Stomach (tissue), 9 donors: ENCODE data around the gene BRAF. TPM values are rescaled to one million over a fixed set of nuclear protein-coding genes. Genes with fewer than 3 reads are reported as not detected.

Source experiments
- DNase-seq, 2 donors: peaks; one replicate each; pipeline versions ENCODE4 v3.0.0 to v3.0.0-alpha.2; 2013 to 2019
- H3K27ac ChIP-seq, 5 donors: fragments of 200-600 bp in 4 of 5; sonication (generic) in 4 of 5; one replicate each; pipeline ENCODE4 v1.5.1; 2013 to 2019; ENCODE audit warnings: mild to moderate bottlenecking in 1 of 5, moderate library complexity in 1 of 5
- H3K27me3 ChIP-seq, 3 donors: fragments of 200-600 bp; sonication (generic); one replicate each; pipeline ENCODE4 v1.5.1; 2017 to 2019; ENCODE audit warnings: mixed run types in 1 of 3
- H3K36me3 ChIP-seq, 4 donors: fragments of 200-600 bp; sonication (generic); 1 replicate in 3 of 4; 2 replicates in 1 of 4; pipeline ENCODE4 v1.5.1; 2016 to 2019
- H3K4me1 ChIP-seq, 4 donors: fragments of 200-600 bp; sonication (generic); one replicate each; pipeline ENCODE4 v1.5.1; 2016 to 2019
- H3K4me3 ChIP-seq, 4 donors: fragments of 200-600 bp; sonication (generic) in 3 of 4; one replicate each; pipeline ENCODE4 v1.5.1; 2016 to 2019; ENCODE audit warnings: mild to moderate bottlenecking in 1 of 4
- H3K9me3 ChIP-seq, 4 donors: fragments of 200-600 bp; sonication (generic); one replicate each; pipeline ENCODE4 v1.5.1; 2016 to 2019
- EP300 ChIP-seq: sonication (generic); formaldehyde crosslinking; IDR thresholded peaks from one replicate; pipeline ENCODE4 v1.6.1; 2017; ENCODE audit warnings: antibody characterized with exemption
- POLR2A ChIP-seq, 4 donors: fragments of 450-650 bp; IDR thresholded peaks; one replicate each; pipeline ENCODE4 v1.6.1; 2016; ENCODE audit warnings: antibody characterized with exemption in 4 of 4, control low read depth in 2 of 4, mild to moderate bottlenecking in 1 of 4, moderate library complexity in 1 of 4
- POLR2AphosphoS5 ChIP-seq, 3 donors: sonication (generic); formaldehyde crosslinking; IDR thresholded peaks; one replicate each; pipeline ENCODE4 v1.6.1; 2016; ENCODE audit warnings: antibody characterized with exemption in 3 of 3
- WGBS, 5 donors: extraction: QIAGEN DNeasy Blood & Tissue Kit in 3 of 5; methylation state at CpG; one replicate each; pipeline versions ENCODE4 v1.1.5 to v1.1.7; 2013 to 2018; 5-methylcytosine and 5-hydroxymethylcytosine counted together
- intact Hi-C: fragments of 100-400 bp; cut with DNase I; formaldehyde crosslinking; loops from one replicate; pipeline ENCODE4 v1.15.1; 2023; ENCODE audit warnings: low total_unique reads
- polyA plus RNA-seq, 3 donors: library from polyadenylated mRNA; stranded (reverse); fragments of 200-250 nt; gene quantifications; one replicate each; pipeline ENCODE4 v1.2.3, GENCODE V29; 2013
- total RNA-seq, 5 donors: library from RNA; depleted of rRNA; stranded (reverse); fragments of >200 nt; gene quantifications; one replicate each; pipeline versions ENCODE4 v1.1.0 to v1.2.3, GENCODE V29; 2014 to 2016
- TF ChIP-seq, protein P1 (sequence below), 7 experiments: fragments of 450-650 bp in 4 of 7; fragments of 200-600 bp in 3 of 7; sonication (generic) in 3 of 7; IDR thresholded peaks; one replicate each; pipeline ENCODE4 v1.5.1; 2016 to 2019; ENCODE audit warnings: antibody characterized with exemption in 7 of 7, control low read depth in 2 of 7, mild to moderate bottlenecking in 1 of 7
- donor health status: healthy with polysubstance abuse.
- donor health status: Bipolar disorder and iron deficiency.
- donor health status: healthy.

Gene BRAF
- total and polyA plus RNA-seq, 8 donors: 3.9 to 105 (median 33.3) TPM

DNA sequence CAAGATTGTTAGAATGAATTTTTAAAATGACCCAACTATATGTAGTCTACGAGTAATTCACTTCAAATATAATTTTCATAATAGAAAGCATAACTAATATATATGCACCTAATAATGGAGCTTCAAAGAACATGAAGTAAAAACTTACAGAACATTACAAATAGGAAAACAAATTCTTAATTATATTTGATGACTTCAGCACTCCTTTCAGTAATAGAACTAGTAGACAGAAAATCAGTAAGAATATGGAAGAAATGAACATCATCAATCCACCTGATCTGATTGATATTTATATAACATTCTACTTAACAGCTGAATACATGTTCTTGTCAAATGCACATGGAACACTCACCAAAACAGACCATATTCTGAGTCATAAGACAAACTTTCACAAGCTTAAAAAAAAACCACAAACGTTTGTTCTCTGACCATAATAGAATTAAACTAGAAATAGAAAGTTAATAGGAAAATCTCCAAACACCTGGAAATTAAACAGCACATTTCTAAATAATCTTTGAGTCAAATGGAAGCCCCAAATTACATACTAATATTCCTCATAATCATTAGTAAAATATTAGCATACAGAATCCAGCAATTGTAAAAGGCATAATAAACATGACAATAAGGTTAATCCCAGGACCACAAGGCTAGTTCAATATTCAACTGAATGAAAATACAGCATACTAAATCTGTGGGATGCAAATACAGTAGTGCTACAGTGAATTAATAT, 48.0 kb downstream of the BRAF start:
- Histone ChIP-seq H3K36me3 (no peaks in the 10 kb centered on the region), H3K27me3 (no peaks in the 10 kb centered on the region), H3K9me3 (no peaks in the 10 kb centered on the region), H3K4me1 (peaks cover 0 to 29% (median 8%) of the 10 kb centered on the region in 4 donors), H3K4me3 (no peak overlapping the region), H3K27ac (no peak overlapping the region)
- WGBS, 5 donors: 45 to 51% (median 48%) methylated on average over 2 of the region's 2 CpGs
- no peak for DNase-seq
- TF ChIP-seq POLR2A (IDR thresholded peaks at IDR 0.05) (no peak), POLR2AphosphoS5 (IDR thresholded peaks at IDR 0.05) (no peak), EP300 (no peak)
- TF ChIP-seq, protein P1, sequence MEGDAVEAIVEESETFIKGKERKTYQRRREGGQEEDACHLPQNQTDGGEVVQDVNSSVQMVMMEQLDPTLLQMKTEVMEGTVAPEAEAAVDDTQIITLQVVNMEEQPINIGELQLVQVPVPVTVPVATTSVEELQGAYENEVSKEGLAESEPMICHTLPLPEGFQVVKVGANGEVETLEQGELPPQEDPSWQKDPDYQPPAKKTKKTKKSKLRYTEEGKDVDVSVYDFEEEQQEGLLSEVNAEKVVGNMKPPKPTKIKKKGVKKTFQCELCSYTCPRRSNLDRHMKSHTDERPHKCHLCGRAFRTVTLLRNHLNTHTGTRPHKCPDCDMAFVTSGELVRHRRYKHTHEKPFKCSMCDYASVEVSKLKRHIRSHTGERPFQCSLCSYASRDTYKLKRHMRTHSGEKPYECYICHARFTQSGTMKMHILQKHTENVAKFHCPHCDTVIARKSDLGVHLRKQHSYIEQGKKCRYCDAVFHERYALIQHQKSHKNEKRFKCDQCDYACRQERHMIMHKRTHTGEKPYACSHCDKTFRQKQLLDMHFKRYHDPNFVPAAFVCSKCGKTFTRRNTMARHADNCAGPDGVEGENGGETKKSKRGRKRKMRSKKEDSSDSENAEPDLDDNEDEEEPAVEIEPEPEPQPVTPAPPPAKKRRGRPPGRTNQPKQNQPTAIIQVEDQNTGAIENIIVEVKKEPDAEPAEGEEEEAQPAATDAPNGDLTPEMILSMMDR (IDR thresholded peaks at IDR 0.05): no peak
- intact Hi-C loops: no loop called here

DNA sequence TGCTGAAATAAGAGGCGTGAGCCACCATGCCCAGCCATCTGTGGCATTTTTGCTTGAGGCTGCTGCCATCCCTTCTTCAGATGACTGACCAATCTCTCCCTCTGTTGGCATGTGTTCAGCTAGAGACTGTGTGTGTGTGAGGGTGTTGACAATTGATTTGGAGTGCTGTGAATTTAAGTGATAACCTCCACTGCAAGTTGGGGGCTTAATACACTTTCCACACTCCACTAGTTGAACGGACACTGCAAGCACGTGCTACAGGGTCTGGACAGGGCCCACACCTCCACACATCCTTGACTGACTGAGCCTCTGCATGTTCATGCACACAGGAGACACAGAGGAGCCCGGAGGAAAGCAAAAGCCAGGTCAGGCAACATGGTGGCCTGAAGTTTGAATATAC, 51.3 kb downstream of the BRAF start:
- Histone ChIP-seq H3K9me3 (no peaks in the 10 kb centered on the region), H3K4me3 (no peak overlapping the region), H3K36me3 (no peaks in the 10 kb centered on the region), H3K4me1 (peaks cover 0 to 37% (median 21%) of the 10 kb centered on the region in 4 donors), H3K27me3 (no peaks in the 10 kb centered on the region), H3K27ac (no peak overlapping the region)
- TF ChIP-seq POLR2A (IDR thresholded peaks at IDR 0.05) (no peak), POLR2AphosphoS5 (IDR thresholded peaks at IDR 0.05) (no peak), EP300 (no peak)
- TF ChIP-seq, protein P1 (IDR thresholded peaks at IDR 0.05): no peak
- intact Hi-C loops: no loop called here
- 74 to 80% (median 79%) methylated on average over 3 to 4 of the region's 4 CpGs for WGBS, 5 donors
- no peak for DNase-seq

DNA sequence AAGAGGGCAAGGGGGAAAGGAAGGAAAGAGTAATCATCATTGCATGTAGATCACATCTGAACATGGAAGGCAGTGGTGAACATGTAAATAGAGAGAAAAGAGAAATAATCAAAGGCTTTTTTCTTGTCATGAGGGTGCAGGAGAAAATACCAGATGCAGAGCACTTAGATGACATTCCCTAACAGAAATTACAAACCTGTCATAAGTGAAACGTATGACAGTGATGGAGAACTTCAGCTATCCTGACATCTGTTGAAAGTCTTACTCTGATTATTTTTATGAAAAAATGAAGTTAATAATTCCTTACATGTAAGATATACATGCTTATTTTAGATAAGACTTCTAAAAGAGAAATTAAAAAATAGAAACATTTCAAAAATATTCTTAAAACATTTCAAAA, 54.7 kb downstream of the BRAF start:
- no peaks in the 10 kb centered on the region for H3K9me3 ChIP-seq
- H3K27ac ChIP-seq: no peak overlapping the region
- H3K4me1 ChIP-seq: peaks cover 0 to 24% (median 14%) of the 10 kb centered on the region in 4 donors
- intact Hi-C loops: no loop called here
- 32 to 59% (median 44%) methylated on average over 1 of the region's 1 CpG for WGBS, 5 donors
- TF ChIP-seq POLR2AphosphoS5 (IDR thresholded peaks at IDR 0.05) (no peak), POLR2A (IDR thresholded peaks at IDR 0.05) (no peak), EP300 (no peak)
- TF ChIP-seq, protein P1 (IDR thresholded peaks at IDR 0.05): no peak
- H3K4me3 ChIP-seq: no peak overlapping the region
- no peaks in the 10 kb centered on the region for H3K27me3 ChIP-seq
- H3K36me3 ChIP-seq: no peaks in the 10 kb centered on the region
- no peak for DNase-seq

DNA sequence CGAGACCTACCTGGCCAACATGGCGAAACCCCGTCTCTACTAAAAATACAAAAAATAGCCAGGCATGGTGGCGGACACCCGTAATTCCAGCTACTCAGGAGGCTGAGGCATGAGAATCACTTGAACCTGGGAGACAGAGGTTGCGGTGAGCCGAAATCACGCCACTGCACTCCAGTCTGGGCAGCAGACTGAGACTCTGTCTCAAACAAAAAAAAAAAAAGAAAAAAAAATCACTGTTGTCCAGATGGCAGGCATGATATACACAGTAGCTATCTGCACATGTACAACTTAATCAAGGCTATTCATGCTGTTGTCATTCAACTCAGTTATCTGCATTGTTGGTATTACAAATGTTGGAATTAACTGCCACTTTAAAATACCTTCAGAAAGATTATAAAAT, 55.3 kb downstream of the BRAF start:
- no peaks in the 10 kb centered on the region for H3K36me3 ChIP-seq
- H3K27ac ChIP-seq: no peak overlapping the region
- 95 to 98% (median 96%) methylated on average over 8 of the region's 8 CpGs for WGBS, 5 donors
- H3K9me3 ChIP-seq: no peaks in the 10 kb centered on the region
- DNase-seq: no peak
- H3K4me3 ChIP-seq: no peak overlapping the region
- peaks cover 0 to 24% (median 14%) of the 10 kb centered on the region in 4 donors for H3K4me1 ChIP-seq
- intact Hi-C loops: no loop called here
- no peak for TF ChIP-seq POLR2AphosphoS5 (IDR thresholded peaks at IDR 0.05)
- TF ChIP-seq, protein P1 (IDR thresholded peaks at IDR 0.05): no peak
- no peak for TF ChIP-seq POLR2A (IDR thresholded peaks at IDR 0.05)
- TF ChIP-seq EP300: no peak
- no peaks in the 10 kb centered on the region for H3K27me3 ChIP-seq
